Psoas muscle (tissue), 8 donors: ENCODE data around the gene CCDC63. TPM values are rescaled to one million over a fixed set of nuclear protein-coding genes. Genes with fewer than 3 reads are reported as not detected.
A peak's percentile ranks its signal among the peaks of the same experiment; 100 is the strongest.

Source experiments
- ATAC-seq, 4 donors: fragments of 200-7000 bp; cut with Tn5 transposase; one replicate each; pipeline ENCODE4 v1.9.1; 2020; ENCODE audit warnings: moderate library complexity in 3 of 4, mild to moderate bottlenecking in 2 of 4
- DNase-seq, 2 donors: peaks; one replicate each; pipeline ENCODE4 v3.0.0-alpha.2; 2020
- H3K27ac ChIP-seq: fragments of 200-600 bp; one replicate; pipeline ENCODE4 v1.8.0; 2022
- H3K27me3 ChIP-seq, 3 donors: fragments of 200-600 bp in 1 of 3; one replicate each; pipeline versions ENCODE4 v1.6.1 to v1.8.0; 2013 to 2022; ENCODE audit warnings: low read length in 2 of 3, mild to moderate bottlenecking in 2 of 3, moderate library complexity in 1 of 3; ENCODE audit not compliant: insufficient read depth in 3 of 3
- H3K36me3 ChIP-seq, 2 donors: fragments of 200-600 bp in 1 of 2; one replicate each; pipeline versions ENCODE4 v1.6.1 to v1.8.0; 2013 to 2022; ENCODE audit warnings: low read depth in 1 of 2, mild to moderate bottlenecking in 1 of 2, moderate library complexity in 1 of 2; ENCODE audit not compliant: insufficient read depth in 1 of 2
- H3K4me1 ChIP-seq: fragments of 200-600 bp; one replicate; pipeline ENCODE4 v1.8.0; 2022
- H3K4me3 ChIP-seq: fragments of 200-600 bp; one replicate; pipeline ENCODE4 v1.8.0; 2022; ENCODE audit warnings: mild to moderate bottlenecking
- H3K9me3 ChIP-seq: fragments of 200-600 bp; one replicate; pipeline ENCODE4 v1.8.0; 2022
- WGBS, 3 donors: extraction: QIAGEN DNeasy Blood & Tissue Kit; methylation state at CpG; one replicate each; pipeline versions ENCODE4 v1.1.6 to v1.1.7; 2013; 5-methylcytosine and 5-hydroxymethylcytosine counted together
- intact Hi-C, 2 donors: fragments of 100-400 bp; cut with DNase I; formaldehyde crosslinking; loops; one replicate each; pipeline versions ENCODE4 v1.11.0 to v1.14.2; 2022
- polyA plus RNA-seq, 3 donors: library from polyadenylated mRNA; stranded (reverse); fragments of 200-250 nt; gene quantifications; one replicate each; pipeline ENCODE4 v1.2.3, GENCODE V29; 2013
- total RNA-seq, 4 donors: library from RNA; stranded (reverse); fragmentation: NEBNext Ultra II Directional in 2 of 4; extraction: Animal tissue kit (Norgen Biotek cat#: 25700) in 2 of 4; gene quantifications; one replicate each; pipeline versions ENCODE4 v1.2.1 to v1.2.4, GENCODE V29; 2021 to 2023
- TF ChIP-seq, protein P1 (sequence below): fragments of 200-600 bp; IDR thresholded peaks from one replicate; pipeline ENCODE4 v1.8.0; 2022; ENCODE audit warnings: antibody characterized with exemption
- donor health status: healthy with polysubstance abuse.
- donor health status: DM: no; HTN: no; CAD: no; lungs with moderate emphysema.
- donor health status: Bipolar disorder and iron deficiency.
- donor health status: healthy.
- donor health status: DM: yes; HTN: yes; CAD: no.
- donor health status: DM: no; HTN: no; CAD: no.
- donor health status: DM: no; HTN: no; CAD: no.
- donor health status: DM: yes; HTN: yes; CAD: no.

The CCDC63 gene
- total and polyA plus RNA-seq, 7 donors: not detected

DNA sequence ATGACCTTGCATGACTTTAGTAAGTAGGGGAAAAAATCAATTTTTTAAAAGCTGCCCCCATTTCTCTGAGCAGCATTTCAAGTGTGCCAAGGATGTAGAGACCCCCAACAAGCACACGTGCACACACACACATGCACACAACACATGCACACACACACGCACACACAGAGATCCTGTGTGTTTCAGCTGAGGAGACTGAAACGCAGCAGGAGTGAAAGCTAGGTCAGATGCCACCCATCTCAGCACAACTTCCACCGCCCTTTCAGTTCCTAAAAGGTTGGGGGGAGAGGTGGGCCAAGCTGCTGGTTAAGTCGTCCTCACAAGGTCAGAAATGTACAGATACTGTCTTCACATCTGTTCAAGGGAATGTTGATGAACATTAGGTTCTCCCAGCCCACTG lies 59.7 kb downstream of the CCDC63 start:
- Histone ChIP-seq H3K36me3 (peaks cover 0 to 7% of the 10 kb centered on the region in 2 donors), H3K27me3 (no peaks in the 10 kb centered on the region), H3K9me3 (no peaks in the 10 kb centered on the region), H3K4me3 (no peak overlapping the region), H3K27ac (no peak overlapping the region), H3K4me1 (no peaks in the 10 kb centered on the region)
- intact Hi-C loops: no loop called here
- TF ChIP-seq, protein P1, sequence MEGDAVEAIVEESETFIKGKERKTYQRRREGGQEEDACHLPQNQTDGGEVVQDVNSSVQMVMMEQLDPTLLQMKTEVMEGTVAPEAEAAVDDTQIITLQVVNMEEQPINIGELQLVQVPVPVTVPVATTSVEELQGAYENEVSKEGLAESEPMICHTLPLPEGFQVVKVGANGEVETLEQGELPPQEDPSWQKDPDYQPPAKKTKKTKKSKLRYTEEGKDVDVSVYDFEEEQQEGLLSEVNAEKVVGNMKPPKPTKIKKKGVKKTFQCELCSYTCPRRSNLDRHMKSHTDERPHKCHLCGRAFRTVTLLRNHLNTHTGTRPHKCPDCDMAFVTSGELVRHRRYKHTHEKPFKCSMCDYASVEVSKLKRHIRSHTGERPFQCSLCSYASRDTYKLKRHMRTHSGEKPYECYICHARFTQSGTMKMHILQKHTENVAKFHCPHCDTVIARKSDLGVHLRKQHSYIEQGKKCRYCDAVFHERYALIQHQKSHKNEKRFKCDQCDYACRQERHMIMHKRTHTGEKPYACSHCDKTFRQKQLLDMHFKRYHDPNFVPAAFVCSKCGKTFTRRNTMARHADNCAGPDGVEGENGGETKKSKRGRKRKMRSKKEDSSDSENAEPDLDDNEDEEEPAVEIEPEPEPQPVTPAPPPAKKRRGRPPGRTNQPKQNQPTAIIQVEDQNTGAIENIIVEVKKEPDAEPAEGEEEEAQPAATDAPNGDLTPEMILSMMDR: no peak
- DNase-seq (no peak), ATAC-seq (peak in 2 of 4 donors; percentile 11 to 16)
- 43 to 56% (median 54%) methylated on average over 5 of the region's 5 CpGs for WGBS, 3 donors

- H3K36me3 ChIP-seq: peaks cover 0 to 7% of the 10 kb centered on the region in 2 donors
- WGBS, 3 donors: 32 to 37% (median 35%) methylated on average over 4 of the region's 4 CpGs
- no peaks in the 10 kb centered on the region for H3K27me3 ChIP-seq
- ATAC-seq (peak in 2 of 4 donors; percentile 26 to 35), DNase-seq (no peak)
- no peak overlapping the region for H3K27ac ChIP-seq
- H3K4me1 ChIP-seq: no peaks in the 10 kb centered on the region
- no peak overlapping the region for H3K4me3 ChIP-seq
- H3K9me3 ChIP-seq: no peaks in the 10 kb centered on the region
- intact Hi-C loops: no loop called here
- TF ChIP-seq, protein P1: no peak
Measured at GRCh38 chr12:110906985-110907384, 60.2 kb downstream of the CCDC63 start.

GRCh38 chr12:110907583-110907982 lies 60.8 kb downstream of the CCDC63 start:
- TF ChIP-seq, protein P1: no peak
- intact Hi-C loops: no loop called here
- ATAC-seq: peak; percentile 3 to 22 (median 13)
- H3K27me3 ChIP-seq: no peaks in the 10 kb centered on the region
- no peak for DNase-seq
- no peak overlapping the region for H3K27ac ChIP-seq
- H3K9me3 ChIP-seq: no peaks in the 10 kb centered on the region
- H3K36me3 ChIP-seq: peaks cover 0 to 7% of the 10 kb centered on the region in 2 donors
- H3K4me1 ChIP-seq: no peaks in the 10 kb centered on the region
- no peak overlapping the region for H3K4me3 ChIP-seq
- WGBS, 3 donors: 32 to 47% (median 34%) methylated on average over 8 of the region's 8 CpGs

DNA sequence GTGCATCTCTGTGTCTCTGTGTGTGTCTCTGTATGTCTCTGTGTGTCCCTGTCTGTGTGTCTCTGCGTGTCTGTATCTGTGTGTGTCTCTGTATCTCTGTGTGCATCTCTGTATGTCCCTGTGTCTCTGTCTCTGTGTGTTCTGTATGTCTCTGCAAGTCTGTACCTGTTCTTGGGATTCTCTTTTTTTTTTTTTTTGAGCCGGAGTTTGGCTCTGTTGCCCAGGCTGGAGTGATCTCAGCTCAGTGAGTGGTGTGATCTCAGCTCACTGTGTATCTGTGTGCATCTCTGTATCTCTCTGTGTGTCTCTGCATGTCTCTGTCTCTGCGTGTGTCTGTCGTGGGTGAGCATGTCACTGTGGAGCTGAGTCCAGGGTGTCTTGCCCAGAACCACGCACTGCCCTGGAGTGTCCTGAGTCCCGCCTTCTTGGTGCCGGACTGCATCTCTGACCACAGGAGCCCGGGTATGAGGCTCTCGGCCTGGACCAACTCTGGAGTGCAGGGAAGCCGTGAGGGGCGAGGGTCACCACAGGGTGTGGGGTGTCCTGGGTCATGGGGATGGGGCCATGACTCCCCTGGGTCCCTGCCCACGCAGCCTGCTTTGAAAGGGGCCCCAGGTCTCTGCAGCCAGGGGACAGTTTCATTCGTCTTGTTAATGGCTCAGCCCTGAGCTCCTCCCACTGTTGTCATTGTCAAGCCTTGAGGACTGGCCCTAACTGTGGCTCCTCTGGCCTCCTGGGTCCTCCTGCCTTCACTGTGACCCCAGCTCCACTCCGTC lies 61.8 kb downstream of the CCDC63 start:
- H3K4me1 ChIP-seq: no peaks in the 10 kb centered on the region
- H3K36me3 ChIP-seq: peaks cover 0 to 11% of the 10 kb centered on the region in 2 donors
- H3K9me3 ChIP-seq: no peaks in the 10 kb centered on the region
- no peak overlapping the region for H3K4me3 ChIP-seq
- TF ChIP-seq, protein P1: no peak
- no peaks in the 10 kb centered on the region for H3K27me3 ChIP-seq
- no peak for DNase-seq
- peak overlapping the region; percentile 23 for H3K27ac ChIP-seq
- intact Hi-C loops: no loop called here
- WGBS, 3 donors: 32 to 49% (median 49%) methylated on average over 13 to 14 of the region's 14 CpGs
- peak; percentile 9 to 25 (median 19) for ATAC-seq

DNA sequence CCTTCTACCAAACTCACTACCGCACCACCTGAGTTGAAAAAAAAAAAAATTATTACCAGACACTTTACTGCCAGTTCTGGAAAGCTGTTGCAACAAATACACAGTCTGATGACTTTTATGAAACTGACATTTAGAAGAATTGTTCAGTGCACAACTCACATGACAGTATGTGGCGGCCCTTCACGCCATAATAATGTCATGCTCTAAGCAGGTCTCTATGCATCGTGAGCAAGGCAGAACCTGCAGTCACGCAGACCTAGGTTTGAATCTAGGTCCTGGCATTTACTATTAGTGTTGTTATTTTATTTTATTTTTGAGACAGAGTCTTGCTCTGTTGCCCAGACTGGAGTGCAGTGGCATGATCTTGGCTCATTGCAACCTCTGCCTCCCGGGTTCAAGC lies 65.5 kb downstream of the CCDC63 start:
- no peak for DNase-seq
- Histone ChIP-seq H3K9me3 (no peaks in the 10 kb centered on the region), H3K36me3 (peaks cover 0 to 23% of the 10 kb centered on the region in 2 donors), H3K27me3 (no peaks in the 10 kb centered on the region), H3K4me1 (no peaks in the 10 kb centered on the region), H3K4me3 (no peak overlapping the region), H3K27ac (no peak overlapping the region)
- TF ChIP-seq, protein P1: no peak
- ATAC-seq: no peak
- 59 to 77% (median 73%) methylated on average over 6 of the region's 6 CpGs for WGBS, 3 donors
- intact Hi-C loops: no loop called here
